SK-N-SH treated with all-trans-retinoic acid at 6 μM for 48 hours (cell line): Measurements from ENCODE around the gene WDR36.

Experiments
- ATAC-seq: fragments of 200-7000 bp; cut with Tn5 transposase; 3 replicates; pipeline ENCODE4 v1.9.1; 2020; ENCODE audit warnings: mild to moderate bottlenecking, moderate library complexity
- ARNTL ChIP-seq: fragments of 450-650 bp; formaldehyde crosslinking; IDR thresholded peaks from 2 replicates; pipeline ENCODE4 v1.5.0; 2020; ENCODE audit warnings: low read depth, mild to moderate bottlenecking, moderate library complexity, borderline replicate concordance
- BACH2 ChIP-seq: fragments of 250-450 bp; sonication (Bioruptor Pico); IDR thresholded peaks from 2 replicates; pipeline ENCODE4 v1.9.0; 2021; ENCODE audit warnings: mild to moderate bottlenecking, borderline replicate concordance
- CSDC2 ChIP-seq: fragments of 250-450 bp; sonication (Bioruptor Pico); IDR thresholded peaks from 2 replicates; pipeline ENCODE4 v1.5.0; 2020; ENCODE audit warnings: mild to moderate bottlenecking, moderate library complexity
- CSRNP3 ChIP-seq: fragments of 250-450 bp; sonication (Bioruptor Pico); IDR thresholded peaks from 2 replicates; pipeline ENCODE4 v1.5.1; 2021; ENCODE audit warnings: mild to moderate bottlenecking, moderate library complexity
- ESRRG ChIP-seq: fragments of 250-450 bp; sonication (Bioruptor Pico); IDR thresholded peaks from 2 replicates; pipeline ENCODE4 v1.6.1; 2021; ENCODE audit warnings: mild to moderate bottlenecking
- GLIS3 ChIP-seq: fragments of 250-450 bp; sonication (Bioruptor Pico); IDR thresholded peaks from 2 replicates; pipeline ENCODE4 v1.5.0; 2020; ENCODE audit warnings: mild to moderate bottlenecking, moderate library complexity
- OSR1 ChIP-seq: fragments of 250-450 bp; sonication (Bioruptor Pico); IDR thresholded peaks from 2 replicates; pipeline ENCODE4 v1.8.0; 2022; ENCODE audit warnings: moderate library complexity, mild to moderate bottlenecking, inconsistent platforms
- PPARA ChIP-seq: fragments of 250-450 bp; sonication (Bioruptor Pico); IDR thresholded peaks from 2 replicates; pipeline ENCODE4 v1.5.0; 2020; ENCODE audit warnings: mild to moderate bottlenecking, borderline replicate concordance
- RARB ChIP-seq: fragments of 250-450 bp; sonication (Bioruptor Pico); IDR thresholded peaks from 2 replicates; pipeline ENCODE4 v1.8.0; 2021; ENCODE audit warnings: mild to moderate bottlenecking, moderate library complexity
- TCF4 ChIP-seq: fragments of 250-450 bp; sonication (Bioruptor Pico); IDR thresholded peaks from 2 replicates; pipeline ENCODE4 v1.8.0; 2021; ENCODE audit warnings: mild to moderate bottlenecking, moderate library complexity, borderline replicate concordance
- TOX ChIP-seq: fragments of 250-450 bp; sonication (Bioruptor Pico); IDR thresholded peaks from 2 replicates; pipeline ENCODE4 v1.8.0; 2021; ENCODE audit warnings: mild to moderate bottlenecking, moderate library complexity, borderline replicate concordance
- ZC3H10 ChIP-seq: fragments of 250-450 bp; sonication (Bioruptor Pico); IDR thresholded peaks from 2 replicates; pipeline ENCODE4 v1.5.1; 2021; ENCODE audit warnings: mild to moderate bottlenecking, moderate library complexity
- ZFP3 ChIP-seq: fragments of 250-450 bp; sonication (Bioruptor Pico); IDR thresholded peaks from 2 replicates; pipeline ENCODE4 v1.5.0; 2020; ENCODE audit warnings: mild to moderate bottlenecking, moderate library complexity
- ZFP30 ChIP-seq: fragments of 450-650 bp; formaldehyde crosslinking; IDR thresholded peaks from 2 replicates; pipeline ENCODE4 v1.5.0; 2022; ENCODE audit warnings: mild to moderate bottlenecking, moderate library complexity
- ZNF565 ChIP-seq: fragments of 450-650 bp; formaldehyde crosslinking; conservative IDR thresholded peaks from 2 replicates; pipeline ENCODE4 v1.5.0; 2020; ENCODE audit warnings: low read depth, mild to moderate bottlenecking, moderate library complexity
- ZNF70 ChIP-seq: fragments of 450-650 bp; formaldehyde crosslinking; IDR thresholded peaks from 2 replicates; pipeline ENCODE4 v1.5.0; 2020; ENCODE audit warnings: mild to moderate bottlenecking, moderate library complexity
- ZNF8 ChIP-seq: fragments of 450-650 bp; formaldehyde crosslinking; IDR thresholded peaks from 2 replicates; pipeline ENCODE4 v1.5.0; 2020; ENCODE audit warnings: mild to moderate bottlenecking, moderate library complexity
- TF ChIP-seq, protein P1 (sequence below): fragments of 250-450 bp; sonication (Bioruptor Pico); IDR thresholded peaks from 2 replicates; pipeline ENCODE4 v1.5.1; 2020; ENCODE audit warnings: low read depth, mild to moderate bottlenecking, moderate library complexity
- TF ChIP-seq, protein P2 (sequence below): fragments of 250-450 bp; sonication (Bioruptor Pico); IDR thresholded peaks from 2 replicates; pipeline ENCODE4 v1.5.0; 2020; ENCODE audit warnings: mild to moderate bottlenecking, moderate library complexity
- TF ChIP-seq, protein P3 (sequence below): fragments of 250-450 bp; sonication (Bioruptor Pico); IDR thresholded peaks from 2 replicates; pipeline ENCODE4 v1.8.0; 2020; ENCODE audit warnings: mild to moderate bottlenecking, moderate library complexity, borderline replicate concordance
- TF ChIP-seq, protein P4 (sequence below): fragments of 250-450 bp; sonication (Bioruptor Pico); IDR thresholded peaks from 2 replicates; pipeline ENCODE4 v1.8.0; 2021; ENCODE audit warnings: low read depth, mild to moderate bottlenecking, moderate library complexity, borderline replicate concordance

The WDR36 gene

GRCh38 chr5:111072949-111073682 lies 19.0 kb upstream of the WDR36 start:
- TF ChIP-seq TOX, result no peak
- no peak for TF ChIP-seq CSRNP3
- TF ChIP-seq, protein P1, sequence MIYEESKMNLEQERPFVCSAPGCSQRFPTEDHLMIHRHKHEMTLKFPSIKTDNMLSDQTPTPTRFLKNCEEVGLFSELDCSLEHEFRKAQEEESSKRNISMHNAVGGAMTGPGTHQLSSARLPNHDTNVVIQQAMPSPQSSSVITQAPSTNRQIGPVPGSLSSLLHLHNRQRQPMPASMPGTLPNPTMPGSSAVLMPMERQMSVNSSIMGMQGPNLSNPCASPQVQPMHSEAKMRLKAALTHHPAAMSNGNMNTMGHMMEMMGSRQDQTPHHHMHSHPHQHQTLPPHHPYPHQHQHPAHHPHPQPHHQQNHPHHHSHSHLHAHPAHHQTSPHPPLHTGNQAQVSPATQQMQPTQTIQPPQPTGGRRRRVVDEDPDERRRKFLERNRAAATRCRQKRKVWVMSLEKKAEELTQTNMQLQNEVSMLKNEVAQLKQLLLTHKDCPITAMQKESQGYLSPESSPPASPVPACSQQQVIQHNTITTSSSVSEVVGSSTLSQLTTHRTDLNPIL (CRISPR knock-in tag), result no peak
- no peak for TF ChIP-seq ARNTL (CRISPR knock-in tag)
- no peak for TF ChIP-seq ZFP30 (CRISPR knock-in tag)
- no peak for TF ChIP-seq ESRRG (CRISPR knock-in tag)
- TF ChIP-seq ZNF565 (CRISPR knock-in tag), result no peak
- no peak for TF ChIP-seq PPARA
- TF ChIP-seq RARB (CRISPR knock-in tag), result no peak
- no peak for TF ChIP-seq OSR1 (CRISPR knock-in tag)
- no peak for TF ChIP-seq TCF4 (CRISPR knock-in tag)
- no peak for TF ChIP-seq ZFP3 (CRISPR knock-in tag)
- no peak for TF ChIP-seq CSDC2 (CRISPR knock-in tag)
- no peak for TF ChIP-seq BACH2 (CRISPR knock-in tag)
- TF ChIP-seq ZC3H10 (CRISPR knock-in tag), result no peak
- TF ChIP-seq, protein P2, sequence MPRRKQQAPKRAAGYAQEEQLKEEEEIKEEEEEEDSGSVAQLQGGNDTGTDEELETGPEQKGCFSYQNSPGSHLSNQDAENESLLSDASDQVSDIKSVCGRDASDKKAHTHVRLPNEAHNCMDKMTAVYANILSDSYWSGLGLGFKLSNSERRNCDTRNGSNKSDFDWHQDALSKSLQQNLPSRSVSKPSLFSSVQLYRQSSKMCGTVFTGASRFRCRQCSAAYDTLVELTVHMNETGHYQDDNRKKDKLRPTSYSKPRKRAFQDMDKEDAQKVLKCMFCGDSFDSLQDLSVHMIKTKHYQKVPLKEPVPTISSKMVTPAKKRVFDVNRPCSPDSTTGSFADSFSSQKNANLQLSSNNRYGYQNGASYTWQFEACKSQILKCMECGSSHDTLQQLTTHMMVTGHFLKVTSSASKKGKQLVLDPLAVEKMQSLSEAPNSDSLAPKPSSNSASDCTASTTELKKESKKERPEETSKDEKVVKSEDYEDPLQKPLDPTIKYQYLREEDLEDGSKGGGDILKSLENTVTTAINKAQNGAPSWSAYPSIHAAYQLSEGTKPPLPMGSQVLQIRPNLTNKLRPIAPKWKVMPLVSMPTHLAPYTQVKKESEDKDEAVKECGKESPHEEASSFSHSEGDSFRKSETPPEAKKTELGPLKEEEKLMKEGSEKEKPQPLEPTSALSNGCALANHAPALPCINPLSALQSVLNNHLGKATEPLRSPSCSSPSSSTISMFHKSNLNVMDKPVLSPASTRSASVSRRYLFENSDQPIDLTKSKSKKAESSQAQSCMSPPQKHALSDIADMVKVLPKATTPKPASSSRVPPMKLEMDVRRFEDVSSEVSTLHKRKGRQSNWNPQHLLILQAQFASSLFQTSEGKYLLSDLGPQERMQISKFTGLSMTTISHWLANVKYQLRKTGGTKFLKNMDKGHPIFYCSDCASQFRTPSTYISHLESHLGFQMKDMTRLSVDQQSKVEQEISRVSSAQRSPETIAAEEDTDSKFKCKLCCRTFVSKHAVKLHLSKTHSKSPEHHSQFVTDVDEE (CRISPR knock-in tag), result no peak
- no peak for TF ChIP-seq ZNF70 (CRISPR knock-in tag)
- ATAC-seq, result peak; percentile 80

DNA sequence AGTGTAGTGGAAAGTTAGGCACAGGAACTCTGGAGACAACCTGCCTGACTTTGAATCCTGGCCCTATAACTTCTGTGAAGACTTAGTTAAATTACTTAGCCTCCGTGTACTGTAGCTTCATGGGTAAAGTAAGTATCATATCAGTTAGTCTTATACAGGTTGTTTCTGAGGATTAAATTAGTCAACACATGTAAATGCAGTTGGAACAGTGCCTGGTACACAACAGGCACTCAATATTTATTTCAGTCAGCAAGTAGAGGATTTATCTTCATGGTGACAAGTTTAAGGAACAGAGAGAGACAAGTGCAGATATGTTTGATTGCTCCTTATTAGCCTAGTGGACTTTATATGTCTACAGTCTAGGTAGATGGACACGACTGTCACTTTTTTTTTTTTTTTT lies 17.9 kb upstream of the WDR36 start:
- ATAC-seq, result no peak
- TF ChIP-seq ZC3H10 (CRISPR knock-in tag), result no peak
- TF ChIP-seq, protein P2 (CRISPR knock-in tag), result no peak
- TF ChIP-seq RARB (CRISPR knock-in tag), result no peak
- TF ChIP-seq, protein P3, sequence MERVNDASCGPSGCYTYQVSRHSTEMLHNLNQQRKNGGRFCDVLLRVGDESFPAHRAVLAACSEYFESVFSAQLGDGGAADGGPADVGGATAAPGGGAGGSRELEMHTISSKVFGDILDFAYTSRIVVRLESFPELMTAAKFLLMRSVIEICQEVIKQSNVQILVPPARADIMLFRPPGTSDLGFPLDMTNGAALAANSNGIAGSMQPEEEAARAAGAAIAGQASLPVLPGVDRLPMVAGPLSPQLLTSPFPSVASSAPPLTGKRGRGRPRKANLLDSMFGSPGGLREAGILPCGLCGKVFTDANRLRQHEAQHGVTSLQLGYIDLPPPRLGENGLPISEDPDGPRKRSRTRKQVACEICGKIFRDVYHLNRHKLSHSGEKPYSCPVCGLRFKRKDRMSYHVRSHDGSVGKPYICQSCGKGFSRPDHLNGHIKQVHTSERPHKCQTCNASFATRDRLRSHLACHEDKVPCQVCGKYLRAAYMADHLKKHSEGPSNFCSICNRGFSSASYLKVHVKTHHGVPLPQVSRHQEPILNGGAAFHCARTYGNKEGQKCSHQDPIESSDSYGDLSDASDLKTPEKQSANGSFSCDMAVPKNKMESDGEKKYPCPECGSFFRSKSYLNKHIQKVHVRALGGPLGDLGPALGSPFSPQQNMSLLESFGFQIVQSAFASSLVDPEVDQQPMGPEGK, result no peak
- TF ChIP-seq, protein P4, sequence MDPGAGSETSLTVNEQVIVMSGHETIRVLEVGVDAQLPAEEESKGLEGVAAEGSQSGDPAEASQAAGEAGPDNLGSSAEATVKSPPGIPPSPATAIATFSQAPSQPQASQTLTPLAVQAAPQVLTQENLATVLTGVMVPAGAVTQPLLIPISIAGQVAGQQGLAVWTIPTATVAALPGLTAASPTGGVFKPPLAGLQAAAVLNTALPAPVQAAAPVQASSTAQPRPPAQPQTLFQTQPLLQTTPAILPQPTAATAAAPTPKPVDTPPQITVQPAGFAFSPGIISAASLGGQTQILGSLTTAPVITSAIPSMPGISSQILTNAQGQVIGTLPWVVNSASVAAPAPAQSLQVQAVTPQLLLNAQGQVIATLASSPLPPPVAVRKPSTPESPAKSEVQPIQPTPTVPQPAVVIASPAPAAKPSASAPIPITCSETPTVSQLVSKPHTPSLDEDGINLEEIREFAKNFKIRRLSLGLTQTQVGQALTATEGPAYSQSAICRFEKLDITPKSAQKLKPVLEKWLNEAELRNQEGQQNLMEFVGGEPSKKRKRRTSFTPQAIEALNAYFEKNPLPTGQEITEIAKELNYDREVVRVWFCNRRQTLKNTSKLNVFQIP (CRISPR knock-in tag), result no peak
- no peak for TF ChIP-seq ZFP3 (CRISPR knock-in tag)
- TF ChIP-seq TOX, result no peak
- TF ChIP-seq CSDC2 (CRISPR knock-in tag), result no peak
- no peak for TF ChIP-seq ZFP30 (CRISPR knock-in tag)
- no peak for TF ChIP-seq BACH2 (CRISPR knock-in tag)
- TF ChIP-seq ZNF565 (CRISPR knock-in tag), result no peak
- no peak for TF ChIP-seq ZNF8 (CRISPR knock-in tag)
- no peak for TF ChIP-seq CSRNP3
- TF ChIP-seq TCF4 (CRISPR knock-in tag), result no peak
- no peak for TF ChIP-seq ZNF70 (CRISPR knock-in tag)
- no peak for TF ChIP-seq GLIS3 (CRISPR knock-in tag)
